Measurements from ENCODE around the gene OR52M1. TPM values are rescaled to one million over a fixed set of nuclear protein-coding genes. Genes with fewer than 3 reads are reported as not detected.
"Not testable (repeated sequence)": the region's sequence is repeated elsewhere in the genome, so short reads cannot be mapped to it uniquely, and the experiment has no call there.

OR52M1 gene
- total and polyA plus RNA-seq, 11 donors = not detected

DNA sequence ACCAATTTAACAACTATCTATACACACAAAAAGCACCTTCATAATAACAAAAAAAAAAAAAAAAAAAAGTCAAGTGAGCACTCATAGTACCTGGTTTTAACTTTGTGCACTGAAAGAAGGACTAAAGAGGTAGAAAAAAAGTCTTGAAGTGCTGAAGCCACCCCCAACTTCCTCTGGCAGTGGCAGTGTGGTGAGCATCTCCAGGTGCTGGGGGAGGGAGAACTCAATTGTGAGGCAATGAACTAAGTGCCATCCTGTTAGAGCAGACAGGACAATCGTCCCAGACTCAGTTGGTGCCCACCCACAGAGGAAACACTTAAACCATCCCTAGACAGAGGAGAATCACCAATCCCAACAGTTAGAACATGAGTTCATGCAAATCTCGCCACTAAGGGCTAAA, 22.7 kb upstream of the OR52M1 start:
- peaks cover 0 to 7% (median 0%) of the 10 kb centered on the region in 9 donors for H3K27me3 ChIP-seq
- no peaks in the 10 kb centered on the region for H3K36me3 ChIP-seq
- no peaks in the 10 kb centered on the region for H3K4me1 ChIP-seq
- WGBS, 4 donors = 44 to 58% (median 50%) methylated on average over 2 of the region's 2 CpGs
- no peak for ATAC-seq
- H3K27ac ChIP-seq = no peak overlapping the region
- H3K4me3 ChIP-seq = no peak overlapping the region
- intact Hi-C loops (cut with DNase I) = no loop called here
- TF ChIP-seq POLR2A (IDR thresholded peaks at IDR 0.05) = no peak
- TF ChIP-seq, protein P1, sequence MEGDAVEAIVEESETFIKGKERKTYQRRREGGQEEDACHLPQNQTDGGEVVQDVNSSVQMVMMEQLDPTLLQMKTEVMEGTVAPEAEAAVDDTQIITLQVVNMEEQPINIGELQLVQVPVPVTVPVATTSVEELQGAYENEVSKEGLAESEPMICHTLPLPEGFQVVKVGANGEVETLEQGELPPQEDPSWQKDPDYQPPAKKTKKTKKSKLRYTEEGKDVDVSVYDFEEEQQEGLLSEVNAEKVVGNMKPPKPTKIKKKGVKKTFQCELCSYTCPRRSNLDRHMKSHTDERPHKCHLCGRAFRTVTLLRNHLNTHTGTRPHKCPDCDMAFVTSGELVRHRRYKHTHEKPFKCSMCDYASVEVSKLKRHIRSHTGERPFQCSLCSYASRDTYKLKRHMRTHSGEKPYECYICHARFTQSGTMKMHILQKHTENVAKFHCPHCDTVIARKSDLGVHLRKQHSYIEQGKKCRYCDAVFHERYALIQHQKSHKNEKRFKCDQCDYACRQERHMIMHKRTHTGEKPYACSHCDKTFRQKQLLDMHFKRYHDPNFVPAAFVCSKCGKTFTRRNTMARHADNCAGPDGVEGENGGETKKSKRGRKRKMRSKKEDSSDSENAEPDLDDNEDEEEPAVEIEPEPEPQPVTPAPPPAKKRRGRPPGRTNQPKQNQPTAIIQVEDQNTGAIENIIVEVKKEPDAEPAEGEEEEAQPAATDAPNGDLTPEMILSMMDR (IDR thresholded peaks at IDR 0.05) = no peak
- H3K9me3 ChIP-seq = no peaks in the 10 kb centered on the region
- no peak for DNase-seq

DNA sequence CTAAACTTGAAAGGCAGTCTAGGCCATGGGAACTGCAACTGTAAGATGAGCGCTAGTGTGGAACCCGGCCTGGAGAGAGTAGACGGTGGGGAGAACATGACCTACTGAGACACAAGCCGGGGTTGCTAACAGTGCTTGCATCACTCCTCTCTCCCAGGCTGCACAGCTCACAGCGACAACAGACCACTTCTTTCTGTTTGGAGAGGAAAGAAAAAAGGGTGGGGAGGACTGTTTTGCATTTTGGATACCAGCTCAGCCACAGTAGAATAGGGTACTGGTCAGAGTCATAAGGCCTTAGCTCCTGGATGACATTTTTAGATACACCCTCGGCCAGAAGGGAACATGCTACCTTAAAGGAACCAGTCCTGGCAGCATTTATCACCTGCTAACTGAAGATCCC, 22.2 kb upstream of the OR52M1 start:
- peaks cover 0 to 7% (median 0%) of the 10 kb centered on the region in 9 donors for H3K27me3 ChIP-seq
- DNase-seq = no peak
- H3K36me3 ChIP-seq = no peaks in the 10 kb centered on the region
- no peak for TF ChIP-seq POLR2A (IDR thresholded peaks at IDR 0.05)
- TF ChIP-seq, protein P1 (IDR thresholded peaks at IDR 0.05) = no peak
- ATAC-seq = no peak
- WGBS, 4 donors = 79 to 88% (median 82%) methylated on average over 5 to 6 of the region's 6 CpGs
- no peak overlapping the region for H3K4me3 ChIP-seq
- no peaks in the 10 kb centered on the region for H3K4me1 ChIP-seq
- intact Hi-C loops (cut with DNase I) = no loop called here
- H3K9me3 ChIP-seq = no peaks in the 10 kb centered on the region
- no peak overlapping the region for H3K27ac ChIP-seq

DNA sequence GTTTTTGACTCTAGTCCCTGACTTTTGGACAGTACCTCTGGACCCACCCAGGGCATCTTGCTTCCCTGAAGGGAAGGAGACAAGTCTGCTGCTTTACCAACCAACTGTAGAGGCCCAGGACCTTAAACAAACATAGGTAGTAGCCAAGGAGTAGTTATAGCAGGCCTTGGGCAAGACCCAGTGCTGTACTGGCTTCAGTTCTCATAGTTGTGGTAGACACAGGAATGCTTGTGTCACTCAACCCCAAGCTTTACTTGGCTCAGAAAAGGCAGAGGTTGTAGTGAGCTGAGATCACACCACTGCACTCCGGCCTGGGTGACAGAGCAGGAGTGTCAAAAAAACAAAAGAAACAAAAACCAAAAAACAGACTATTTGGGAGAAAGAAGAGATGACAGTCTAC, 21.3 kb upstream of the OR52M1 start:
- H3K27ac ChIP-seq = no peak overlapping the region
- ATAC-seq = no peak
- TF ChIP-seq, protein P1 (IDR thresholded peaks at IDR 0.05) = no peak
- no peak for TF ChIP-seq POLR2A (IDR thresholded peaks at IDR 0.05)
- DNase-seq = no peak
- no peaks in the 10 kb centered on the region for H3K9me3 ChIP-seq
- intact Hi-C loops (cut with DNase I) = no loop called here
- no peaks in the 10 kb centered on the region for H3K4me1 ChIP-seq
- peaks cover 0 to 7% (median 0%) of the 10 kb centered on the region in 9 donors for H3K27me3 ChIP-seq
- 32 to 96% (median 81%) methylated on average over 1 of the region's 1 CpG for WGBS, 4 donors
- H3K36me3 ChIP-seq = no peaks in the 10 kb centered on the region
- H3K4me3 ChIP-seq = no peak overlapping the region

DNA sequence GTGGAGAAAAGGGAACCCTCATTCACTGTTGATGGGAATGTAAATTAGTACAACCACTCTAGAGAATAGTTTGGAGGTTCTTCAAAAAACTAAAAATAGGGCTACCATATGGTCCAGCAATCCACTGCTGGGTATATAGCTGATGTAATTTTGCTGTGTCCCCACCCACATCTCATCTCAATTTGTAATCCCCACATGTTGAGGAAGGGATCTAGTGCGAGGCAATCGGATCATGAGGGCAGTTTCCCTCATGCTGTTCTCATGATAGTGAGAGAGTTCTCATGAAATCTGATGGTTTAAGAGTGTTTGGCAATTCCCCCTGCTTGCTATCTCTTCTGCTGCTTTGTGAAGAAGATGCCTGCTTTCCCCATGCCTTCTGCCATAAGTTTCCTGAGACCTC, 17.1 kb upstream of the OR52M1 start:
- intact Hi-C loops (cut with DNase I) = no loop called here
- DNase-seq (no peak), ATAC-seq (no peak)
- Histone ChIP-seq H3K9me3 (no peaks in the 10 kb centered on the region), H3K4me1 (no peaks in the 10 kb centered on the region), H3K27ac (no peak overlapping the region), H3K36me3 (no peaks in the 10 kb centered on the region), H3K4me3 (no peak overlapping the region), H3K27me3 (peaks cover 0 to 17% (median 0%) of the 10 kb centered on the region in 9 donors)
- no peak for TF ChIP-seq POLR2A (IDR thresholded peaks at IDR 0.05)
- TF ChIP-seq, protein P1 (IDR thresholded peaks at IDR 0.05) = no peak
- 76 to 85% (median 81%) methylated on average over 2 of the region's 2 CpGs for WGBS, 4 donors

DNA sequence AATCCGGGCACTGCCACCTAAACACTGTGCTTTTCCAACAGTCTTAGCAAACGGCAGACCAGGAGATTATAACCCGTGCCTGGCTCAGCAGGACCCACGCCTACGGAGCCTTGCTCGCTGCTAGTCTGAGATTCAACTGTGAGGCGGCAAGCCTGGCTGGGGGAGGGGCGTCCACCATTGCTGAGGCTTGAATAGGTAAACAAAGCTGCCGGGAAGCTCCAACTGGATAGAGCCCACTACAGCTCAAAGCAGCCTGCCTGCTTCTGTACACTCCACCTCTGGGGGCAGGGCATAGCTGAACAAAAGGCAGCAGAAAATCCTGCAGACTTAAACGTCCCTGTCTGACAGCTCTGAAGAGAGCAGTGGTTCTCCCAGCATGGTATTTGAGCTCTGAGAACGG, 13.3 kb upstream of the OR52M1 start:
- ATAC-seq; H3K4me1 ChIP-seq; H3K4me3 ChIP-seq; H3K36me3 ChIP-seq; H3K27ac ChIP-seq; intact Hi-C loops (cut with DNase I); H3K9me3 ChIP-seq; DNase-seq: not testable (repeated sequence)
- 54 to 74% (median 67%) methylated on average over 10 to 11 of the region's 11 CpGs for WGBS, 4 donors
- H3K27me3 ChIP-seq = peaks cover 0 to 14% (median 0%) of the 10 kb centered on the region in 9 donors
